ENCODE data around the gene ARRB1.

Gene ARRB1

DNA sequence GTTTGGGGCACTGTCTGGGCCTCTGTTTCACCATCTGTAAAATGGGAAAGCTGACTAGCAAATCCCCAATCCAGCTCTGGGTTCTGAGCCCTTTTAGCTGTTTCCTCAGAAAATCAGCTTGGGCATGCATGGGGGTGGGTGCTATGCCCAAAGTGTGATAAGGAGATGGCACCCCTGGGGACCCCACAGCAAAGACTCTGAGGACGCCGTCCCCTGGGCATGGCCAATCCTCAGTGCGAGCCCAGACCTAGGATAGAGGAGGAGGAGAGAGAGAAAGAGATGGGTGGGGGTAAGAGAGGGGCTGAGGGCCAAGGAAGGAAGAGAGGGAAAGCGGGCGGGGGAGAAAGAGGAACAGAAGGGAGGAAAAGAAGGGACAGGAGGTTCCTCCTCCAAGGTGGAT, 79.1 kb downstream of the ARRB1 start:
- Histone ChIP-seq H3K4me1 (no peaks in the 10 kb centered on the region), H3K9me3 (no peaks in the 10 kb centered on the region), H3K4me3 (no peak overlapping the region), H3K36me3 (replicated peaks) (no peaks in the 10 kb centered on the region), H3K27me3 (ENCODE audit: low read depth) (no peaks in the 10 kb centered on the region)
- DNase-seq (ENCODE audit: low spot score in 2 of 2), result no peak
- in situ Hi-C loops (cut with MboI; ENCODE audit: low sequenced_read_pairs), result loop anchor here (10.0 kb wide), 1 partner anchor 262 kb away; no protein-coding TSS in a partner anchor

DNA sequence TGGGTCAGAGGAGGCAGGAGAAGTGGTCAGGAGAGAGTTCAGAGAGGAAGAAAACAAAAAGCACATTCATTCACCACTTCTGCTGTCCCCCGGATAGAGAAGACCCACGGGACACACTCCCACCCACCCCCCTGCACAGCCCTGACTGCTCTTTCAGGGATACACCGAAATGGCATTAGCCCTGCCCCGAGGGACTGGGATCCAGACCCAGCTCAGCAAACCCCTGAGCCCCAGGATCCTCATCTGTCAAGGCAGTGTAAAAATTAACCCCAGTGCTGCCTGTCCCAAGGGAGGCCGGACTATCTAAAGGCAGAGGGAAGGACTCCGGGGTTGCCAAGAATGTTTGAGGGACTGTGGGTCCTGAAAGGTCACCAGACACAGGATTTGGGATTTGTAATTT, 79.7 kb downstream of the ARRB1 start:
- Histone ChIP-seq H3K4me3 (no peak overlapping the region), H3K36me3 (replicated peaks) (no peaks in the 10 kb centered on the region), H3K9me3 (no peaks in the 10 kb centered on the region), H3K27me3 (ENCODE audit: low read depth) (no peaks in the 10 kb centered on the region), H3K4me1 (no peaks in the 10 kb centered on the region)
- in situ Hi-C loops (cut with MboI; ENCODE audit: low sequenced_read_pairs), result loop anchor here (10.0 kb wide), 1 partner anchor 263 kb away; no protein-coding TSS in a partner anchor
- no peak for DNase-seq (ENCODE audit: low spot score in 2 of 2)

DNA sequence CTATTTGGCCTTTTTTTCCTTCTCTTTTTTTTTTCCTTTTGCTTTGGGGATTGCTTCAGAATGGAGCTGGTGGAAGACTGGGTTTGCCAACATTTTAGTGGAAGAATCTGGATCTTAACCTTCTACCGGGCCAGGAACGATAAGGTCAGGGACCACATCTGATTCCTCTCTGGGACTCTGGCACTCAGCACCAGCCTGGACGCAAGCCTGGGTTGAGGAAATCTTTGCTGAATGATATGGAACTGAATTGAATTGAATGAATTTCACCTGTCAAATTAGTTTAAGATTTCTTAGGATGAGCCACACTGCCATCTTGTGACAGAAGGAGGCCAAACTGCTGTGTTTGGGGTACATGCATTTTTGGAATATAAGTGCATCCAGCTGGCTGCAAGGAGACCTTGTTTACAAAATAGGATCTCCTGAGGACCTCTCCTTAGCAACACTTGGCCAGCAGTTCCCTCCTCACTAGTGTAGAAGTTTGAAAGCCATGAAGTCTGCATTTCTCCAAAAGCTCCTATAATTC, 80.5 kb downstream of the ARRB1 start:
- DNase-seq (ENCODE audit: low spot score in 2 of 2), result no peak
- Histone ChIP-seq H3K4me1 (no peaks in the 10 kb centered on the region), H3K4me3 (no peak overlapping the region), H3K27me3 (ENCODE audit: low read depth) (no peaks in the 10 kb centered on the region), H3K9me3 (no peaks in the 10 kb centered on the region), H3K36me3 (replicated peaks) (no peaks in the 10 kb centered on the region)
- in situ Hi-C loops (cut with MboI; ENCODE audit: low sequenced_read_pairs), result loop anchor here (10.0 kb wide), 1 partner anchor 264 kb away; no protein-coding TSS in a partner anchor

DNA sequence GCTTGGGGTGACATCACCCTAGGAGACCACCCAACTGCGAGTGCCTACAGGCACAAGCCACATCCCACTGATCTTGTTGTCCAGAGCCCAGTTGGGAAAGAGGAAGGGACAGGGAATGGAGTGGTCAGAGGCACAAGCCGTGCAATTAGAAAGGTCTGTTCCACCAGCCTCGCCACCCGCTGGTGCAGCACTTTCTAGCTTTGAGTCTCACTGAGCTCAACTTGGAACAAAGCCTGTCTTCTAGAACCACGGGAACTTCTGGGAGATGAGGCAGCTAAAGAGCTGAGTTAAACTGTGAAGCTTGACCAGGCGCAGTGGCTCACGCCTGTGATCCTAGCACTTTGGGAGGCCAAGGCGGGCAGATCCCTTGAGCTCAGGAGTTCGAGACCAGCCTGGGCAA, 81.6 kb downstream of the ARRB1 start:
- no peak for DNase-seq (ENCODE audit: low spot score in 2 of 2)
- no peaks in the 10 kb centered on the region for H3K27me3 ChIP-seq (ENCODE audit: low read depth)
- H3K4me1 ChIP-seq, result no peaks in the 10 kb centered on the region
- H3K9me3 ChIP-seq, result no peaks in the 10 kb centered on the region
- in situ Hi-C loops (cut with MboI; ENCODE audit: low sequenced_read_pairs), result loop anchor here (10.0 kb wide), 1 partner anchor 265 kb away; no protein-coding TSS in a partner anchor
- no peak overlapping the region for H3K4me3 ChIP-seq
- no peaks in the 10 kb centered on the region for H3K36me3 ChIP-seq (replicated peaks)

DNA sequence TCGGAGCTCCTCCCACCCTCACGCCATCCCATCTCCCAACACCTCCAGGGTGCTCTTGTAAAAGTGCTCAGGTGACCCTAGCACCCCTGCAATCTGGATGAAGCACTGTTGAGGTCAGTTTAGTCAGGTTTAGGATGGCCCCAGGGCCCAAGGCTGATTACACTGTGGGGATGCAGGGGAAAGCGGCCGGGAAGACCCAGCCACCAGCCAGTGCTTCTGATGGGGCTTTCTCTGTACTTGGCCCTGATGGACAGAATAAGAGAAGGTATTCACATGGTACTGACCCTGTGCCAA, 82.1 kb downstream of the ARRB1 start:
- no peaks in the 10 kb centered on the region for H3K9me3 ChIP-seq
- in situ Hi-C loops (cut with MboI; ENCODE audit: low sequenced_read_pairs), result no loop called here
- H3K36me3 ChIP-seq (replicated peaks), result no peaks in the 10 kb centered on the region
- DNase-seq (ENCODE audit: low spot score in 2 of 2), result no peak
- H3K4me3 ChIP-seq, result no peak overlapping the region
- no peaks in the 10 kb centered on the region for H3K27me3 ChIP-seq (ENCODE audit: low read depth)
- H3K4me1 ChIP-seq, result no peaks in the 10 kb centered on the region

DNA sequence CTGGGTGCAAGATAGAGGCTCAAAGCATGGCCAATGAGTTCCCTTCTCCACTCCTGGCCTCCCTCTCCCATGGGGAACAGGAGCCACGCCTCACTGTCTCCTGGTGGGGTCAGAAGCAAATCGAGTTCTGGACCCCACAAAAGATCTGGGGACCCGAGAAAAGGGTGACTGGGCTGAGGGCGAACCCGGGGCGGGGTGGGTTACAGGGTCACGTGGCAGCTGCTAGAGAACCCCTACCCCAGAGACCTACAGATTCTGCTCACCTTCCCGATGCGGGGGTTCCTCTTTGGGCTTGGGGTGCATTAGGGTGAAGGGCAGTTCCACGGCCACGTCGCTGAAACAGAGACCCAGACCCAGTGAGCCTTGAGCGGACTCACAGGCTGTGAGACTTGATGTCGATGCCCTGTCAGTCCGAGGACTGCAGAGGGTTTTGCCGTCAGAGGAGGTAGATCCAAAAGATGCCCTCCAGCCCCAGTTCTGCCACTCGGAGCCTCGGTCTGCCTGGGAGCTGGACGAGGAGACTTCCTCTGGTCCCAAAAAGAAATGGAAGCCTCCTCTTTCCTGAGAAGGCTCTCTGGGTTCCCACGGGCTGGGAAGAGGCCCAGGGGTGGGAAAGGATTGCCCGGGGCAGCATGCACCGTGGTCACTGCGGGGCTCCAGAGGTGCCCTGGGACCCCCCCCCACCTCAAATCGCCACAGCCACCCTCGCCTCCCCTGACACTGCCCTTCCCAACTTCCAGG, 82.7 kb downstream of the ARRB1 start:
- Histone ChIP-seq H3K36me3 (replicated peaks) (no peaks in the 10 kb centered on the region), H3K4me3 (no peak overlapping the region), H3K4me1 (no peaks in the 10 kb centered on the region), H3K27me3 (ENCODE audit: low read depth) (no peaks in the 10 kb centered on the region), H3K9me3 (no peaks in the 10 kb centered on the region)
- in situ Hi-C loops (cut with MboI; ENCODE audit: low sequenced_read_pairs), result no loop called here
- no peak for DNase-seq (ENCODE audit: low spot score in 2 of 2)

DNA sequence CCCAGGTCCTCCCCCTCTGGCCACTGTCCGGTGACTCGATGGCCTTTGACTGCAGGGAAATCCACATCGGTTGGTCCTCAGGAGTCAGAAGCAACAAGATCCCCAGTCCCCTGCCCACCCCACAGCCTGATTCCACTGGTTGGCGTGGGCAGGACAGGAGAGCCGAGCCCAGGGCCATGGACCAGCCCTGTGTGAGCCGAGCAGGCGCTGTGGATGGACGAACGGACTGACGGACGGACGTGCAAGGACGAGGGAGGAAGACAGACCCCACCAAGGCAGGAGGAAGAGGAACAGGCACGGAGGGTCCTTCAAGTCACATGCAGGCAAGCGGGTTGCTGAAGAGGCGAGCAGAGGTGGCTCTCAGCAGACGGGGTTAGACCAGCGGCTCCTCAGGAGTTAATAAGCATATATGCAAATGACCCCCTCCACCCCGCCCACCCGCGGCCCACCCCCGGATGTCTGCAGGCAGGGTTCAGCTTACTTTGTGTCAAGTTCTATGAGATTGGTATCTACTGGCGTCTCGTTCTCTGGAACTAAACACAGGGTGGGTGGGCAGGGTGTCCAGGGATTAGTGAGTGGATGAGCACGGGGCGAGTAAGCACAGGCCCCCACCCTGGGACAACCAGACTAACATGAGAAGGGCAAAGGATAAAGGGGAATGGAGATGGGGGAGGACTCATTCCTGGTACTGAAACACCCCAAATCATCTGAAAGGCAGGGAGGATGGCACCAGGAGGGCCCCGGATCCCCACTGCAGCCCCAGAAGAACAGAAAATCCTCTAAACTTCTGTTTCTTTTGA, 84.1 kb downstream of the ARRB1 start:
- no peaks in the 10 kb centered on the region for H3K4me1 ChIP-seq
- no peaks in the 10 kb centered on the region for H3K9me3 ChIP-seq
- H3K27me3 ChIP-seq (ENCODE audit: low read depth), result no peaks in the 10 kb centered on the region
- in situ Hi-C loops (cut with MboI; ENCODE audit: low sequenced_read_pairs), result no loop called here
- H3K4me3 ChIP-seq, result no peak overlapping the region
- no peak for DNase-seq (ENCODE audit: low spot score in 2 of 2)
- no peaks in the 10 kb centered on the region for H3K36me3 ChIP-seq (replicated peaks)

DNA sequence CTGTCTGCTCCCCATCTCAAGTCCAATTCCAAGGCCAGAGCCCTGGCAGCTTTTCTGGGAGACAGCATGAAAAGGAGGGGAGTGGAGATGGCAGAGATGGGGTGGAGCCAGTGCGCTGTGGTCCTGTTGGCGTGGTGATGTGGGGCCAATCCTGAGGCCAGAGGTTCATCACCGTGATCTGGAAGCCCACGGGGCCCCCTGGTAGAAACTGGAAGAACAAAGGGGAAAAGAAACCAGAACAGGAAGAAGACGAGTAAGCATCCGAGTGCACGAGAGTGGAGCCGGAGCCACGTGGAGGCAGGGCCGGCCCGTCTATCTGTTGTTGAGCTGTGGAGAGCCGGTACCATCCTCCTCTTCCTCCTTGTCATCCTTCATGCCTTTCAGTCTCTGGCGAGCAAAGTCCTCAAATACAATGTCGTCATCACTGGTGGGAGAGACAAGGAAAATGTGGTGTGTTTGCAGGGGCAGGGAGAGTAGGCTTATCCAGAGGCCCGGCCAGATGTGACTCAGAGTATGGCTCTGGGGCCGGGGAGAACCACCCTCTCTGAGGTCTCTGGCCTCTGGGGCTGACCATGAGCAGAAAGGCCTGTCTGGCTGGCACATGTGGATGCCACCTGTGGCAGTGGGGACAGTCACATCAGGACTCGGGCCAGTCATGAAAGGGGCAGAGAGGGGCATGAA, 85.5 kb downstream of the ARRB1 start:
- in situ Hi-C loops (cut with MboI; ENCODE audit: low sequenced_read_pairs), result no loop called here
- Histone ChIP-seq H3K4me3 (no peak overlapping the region), H3K4me1 (no peaks in the 10 kb centered on the region), H3K9me3 (no peaks in the 10 kb centered on the region), H3K27me3 (ENCODE audit: low read depth) (no peaks in the 10 kb centered on the region), H3K36me3 (replicated peaks) (no peaks in the 10 kb centered on the region)
- DNase-seq (ENCODE audit: low spot score in 2 of 2), result no peak

DNA sequence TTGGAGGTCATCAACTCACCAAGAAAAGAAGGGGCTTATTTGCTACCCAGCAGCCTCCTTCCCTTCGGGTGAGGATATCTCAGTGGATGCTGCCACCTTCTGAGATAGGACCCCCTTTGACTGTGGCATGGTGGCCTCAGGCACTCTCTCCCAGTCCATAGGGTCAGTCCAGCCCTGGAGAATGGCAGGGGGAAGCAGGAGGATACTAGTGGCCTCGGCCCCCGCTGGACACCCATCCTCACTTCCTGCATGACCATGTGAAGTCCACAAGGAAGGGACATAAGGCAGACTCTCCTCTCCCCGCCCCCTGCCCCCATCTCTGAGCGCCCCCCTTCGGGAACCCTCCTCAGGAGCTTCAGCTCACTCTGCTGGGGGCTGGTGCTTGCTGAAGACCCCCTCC, 86.5 kb downstream of the ARRB1 start:
- in situ Hi-C loops (cut with MboI; ENCODE audit: low sequenced_read_pairs), result no loop called here
- no peak for DNase-seq (ENCODE audit: low spot score in 2 of 2)
- Histone ChIP-seq H3K36me3 (replicated peaks) (no peaks in the 10 kb centered on the region), H3K9me3 (no peaks in the 10 kb centered on the region), H3K4me1 (no peaks in the 10 kb centered on the region), H3K4me3 (no peak overlapping the region), H3K27me3 (ENCODE audit: low read depth) (no peaks in the 10 kb centered on the region; the same call in 1 of the 2 replicates)

DNA sequence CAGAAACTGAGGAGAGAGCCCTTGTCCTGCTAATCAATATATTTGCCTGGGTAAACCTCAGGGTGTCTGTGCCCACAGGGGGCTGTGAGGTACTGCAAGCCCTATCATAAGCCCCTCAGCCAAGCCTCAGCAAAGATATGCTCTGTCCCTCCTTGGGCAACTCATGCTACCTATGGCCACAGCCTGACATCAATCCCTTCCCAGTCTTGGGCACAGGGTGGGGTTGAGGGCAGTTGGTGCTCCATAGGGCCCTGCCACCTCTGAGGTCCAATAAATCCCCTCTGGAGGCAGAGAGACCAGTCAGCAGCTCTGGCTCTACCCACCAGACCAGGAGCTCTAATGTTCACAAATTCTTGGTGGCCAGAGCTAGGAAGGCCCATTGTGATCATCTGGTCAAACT, 87.1 kb downstream of the ARRB1 start:
- no peaks in the 10 kb centered on the region; the same call in 1 of the 2 replicates for H3K27me3 ChIP-seq (ENCODE audit: low read depth)
- in situ Hi-C loops (cut with MboI; ENCODE audit: low sequenced_read_pairs), result no loop called here

DNA sequence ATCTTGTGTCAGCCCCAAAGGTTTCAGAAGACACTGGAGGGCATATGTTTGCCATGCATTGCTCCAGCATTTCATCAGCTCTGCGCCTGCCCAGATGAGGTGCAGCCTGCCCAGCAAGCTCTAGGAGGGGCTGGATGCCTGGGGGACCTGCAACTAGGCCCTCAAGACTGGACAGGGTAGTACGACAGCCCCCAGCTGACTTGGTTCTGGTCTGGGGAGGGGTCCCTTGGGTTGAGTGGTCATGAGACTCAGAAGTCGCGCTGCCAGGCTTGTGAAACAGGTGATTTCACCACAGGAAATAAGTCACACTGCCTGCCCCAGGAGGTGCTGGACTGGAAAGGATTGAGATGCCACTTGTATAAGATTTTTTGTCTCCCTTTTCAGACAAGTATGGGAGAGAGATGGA, 87.5 kb downstream of the ARRB1 start:
- in situ Hi-C loops (cut with MboI; ENCODE audit: low sequenced_read_pairs), result no loop called here
- DNase-seq (ENCODE audit: low spot score in 2 of 2), result no peak

More for the DNA sequence above, 87.1 kb downstream of the ARRB1 start:
- no peak overlapping the region for H3K4me3 ChIP-seq
- no peaks in the 10 kb centered on the region for H3K36me3 ChIP-seq (replicated peaks)
- H3K9me3 ChIP-seq, result no peaks in the 10 kb centered on the region
- H3K4me1 ChIP-seq, result no peaks in the 10 kb centered on the region
- DNase-seq (ENCODE audit: low spot score in 2 of 2), result no peak

DNA sequence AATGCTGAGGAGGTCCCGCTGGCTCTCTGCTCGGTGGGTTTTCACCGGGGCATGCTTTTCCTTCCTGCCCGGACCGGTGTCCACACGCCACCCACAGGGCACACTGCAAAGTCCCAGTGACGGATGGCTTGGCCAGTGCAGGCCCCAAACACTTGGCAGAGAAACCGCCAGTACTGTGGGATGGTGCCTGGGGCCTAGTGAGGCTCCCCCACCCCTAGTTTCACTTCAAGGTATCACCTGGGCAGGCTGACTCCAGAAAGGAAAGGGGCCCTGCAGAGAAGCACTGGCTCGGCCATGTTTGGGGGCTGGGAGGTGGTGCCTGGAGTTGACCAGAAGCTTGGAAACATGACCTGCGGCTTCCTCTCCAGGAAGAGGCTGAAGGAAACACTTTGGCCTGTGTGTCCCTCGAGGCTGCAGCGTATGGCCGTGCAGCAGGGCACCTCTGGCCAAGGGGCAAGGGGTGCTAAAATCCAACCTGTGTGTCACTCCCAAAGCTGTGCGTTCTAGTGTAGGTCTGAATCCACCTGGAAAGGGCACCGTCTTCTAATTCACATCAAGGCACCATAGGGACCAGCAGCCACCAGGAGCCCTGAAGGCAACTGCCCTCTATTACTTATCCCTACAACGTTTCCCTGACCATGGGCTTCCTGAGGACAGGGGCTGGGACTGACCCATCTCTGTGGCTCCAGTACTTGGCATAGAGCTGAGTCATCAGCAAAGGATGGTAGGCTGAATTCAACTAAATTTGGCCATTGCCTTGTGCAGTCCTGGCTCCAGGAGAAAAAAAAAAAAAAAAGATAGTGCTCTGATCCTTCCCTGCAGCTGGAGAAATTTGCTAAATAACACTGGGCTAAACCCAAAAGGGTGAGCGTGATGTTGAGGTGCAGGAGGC, 88.3 kb downstream of the ARRB1 start:
- Histone ChIP-seq H3K4me3 (no peak overlapping the region), H3K4me1 (no peaks in the 10 kb centered on the region), H3K9me3 (no peaks in the 10 kb centered on the region), H3K27me3 (ENCODE audit: low read depth) (no peaks in the 10 kb centered on the region; the same call in 1 of the 2 replicates), H3K36me3 (replicated peaks) (no peaks in the 10 kb centered on the region)
- in situ Hi-C loops (cut with MboI; ENCODE audit: low sequenced_read_pairs), result no loop called here
- DNase-seq (ENCODE audit: low spot score in 2 of 2), result no peak

More for the DNA sequence above, 87.5 kb downstream of the ARRB1 start:
- no peaks in the 10 kb centered on the region; the same call in 1 of the 2 replicates for H3K27me3 ChIP-seq (ENCODE audit: low read depth)
- no peaks in the 10 kb centered on the region for H3K36me3 ChIP-seq (replicated peaks)
- H3K9me3 ChIP-seq, result no peaks in the 10 kb centered on the region
- H3K4me3 ChIP-seq, result no peak overlapping the region
- no peaks in the 10 kb centered on the region for H3K4me1 ChIP-seq

DNA sequence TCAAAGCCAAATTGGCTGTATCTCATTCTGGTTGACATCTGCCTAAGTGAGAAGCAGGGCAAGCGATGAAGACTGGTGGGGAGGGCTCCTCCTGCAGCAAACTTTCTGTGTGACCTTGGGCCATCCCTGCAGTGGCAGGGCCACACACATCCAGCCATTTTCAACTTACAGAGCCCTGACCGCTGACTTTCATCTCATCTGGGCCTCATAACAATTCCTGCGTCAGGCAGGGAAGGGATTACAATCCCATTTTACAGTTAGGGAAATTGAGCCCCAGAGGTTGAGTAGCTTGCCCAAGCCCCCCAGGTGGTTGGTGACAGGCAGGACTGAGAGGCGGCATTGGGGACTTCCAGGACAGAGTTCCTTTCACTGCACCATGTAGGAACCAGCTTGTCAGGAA, 89.0 kb downstream of the ARRB1 start:
- in situ Hi-C loops (cut with MboI; ENCODE audit: low sequenced_read_pairs), result no loop called here
- H3K9me3 ChIP-seq, result no peaks in the 10 kb centered on the region
- no peaks in the 10 kb centered on the region for H3K36me3 ChIP-seq (replicated peaks)
- no peak overlapping the region for H3K4me3 ChIP-seq
- DNase-seq (ENCODE audit: low spot score in 2 of 2), result no peak
- H3K27me3 ChIP-seq (ENCODE audit: low read depth), result peaks cover 3% of the 10 kb centered on the region; the same call in 1 of the 2 replicates
- no peaks in the 10 kb centered on the region for H3K4me1 ChIP-seq
